HEK293 (cell line): ENCODE results near the gene KATNB1.
"Not testable (repeated sequence)": the region's sequence is repeated elsewhere in the genome, so short reads cannot be mapped to it uniquely, and the experiment has no call there.

ENCODE experiments used
- CTCF ChIA-PET: fragments of 350-600 bp; formaldehyde crosslinking; extraction: SDS; loops from one replicate; lab custom pipeline; 2021; ENCODE audit warnings: antibody characterized with exemption; lab: Yijun Ruan, JAX
- POLR2A ChIA-PET: fragments of 300-600 bp; formaldehyde crosslinking; extraction: SDS; loops from one replicate; lab custom pipeline; 2020; ENCODE audit warnings: antibody characterized with exemption, inconsistent platforms; lab: Yijun Ruan, JAX
- H3K27ac ChIP-seq: fragments of 200-500 bp; sonication (Bioruptor generic); 2 replicates; pipeline ENCODE4 v1.5.1; 2014; ENCODE audit warnings: low read depth, low read length, control low read depth, inconsistent platforms; ENCODE audit errors: extremely low read depth
- H3K36me3 ChIP-seq, 2 experiments: fragments of 200-500 bp in 1 of 2; sonication (Bioruptor generic) in 1 of 2; 1 replicate in 1 of 2; 2 replicates in 1 of 2; pipeline ENCODE4 v1.5.1; 2014 to 2017; ENCODE audit warnings: inconsistent platforms in 2 of 2, low read length in 2 of 2; ENCODE audit not compliant: control insufficient read depth in 2 of 2, insufficient read depth in 1 of 2
- H3K4me1 ChIP-seq: fragments of 200-500 bp; sonication (Bioruptor generic); 2 replicates; pipeline ENCODE4 v1.5.1; 2014; ENCODE audit warnings: mild to moderate bottlenecking, low read length, inconsistent platforms; ENCODE audit not compliant: control insufficient read depth, insufficient read depth
- H3K4me3 ChIP-seq: 2 replicates; pipeline ENCODE4 v1.5.1; 2011; ENCODE audit warnings: low read depth, mild to moderate bottlenecking, control low read depth, low read length, moderate library complexity
- H3K9me3 ChIP-seq: fragments of 200-500 bp; sonication (Bioruptor generic); 2 replicates; pipeline ENCODE4 v1.5.1; 2014; ENCODE audit warnings: low read depth, low read length, inconsistent platforms; ENCODE audit not compliant: control insufficient read depth, insufficient read depth
- BCL11A ChIP-seq: fragments of 450-650 bp; formaldehyde crosslinking; IDR thresholded peaks from 2 replicates; pipeline ENCODE4 v1.5.1; 2016; ENCODE audit warnings: low read depth, missing biosample characterization, missing genetic modification characterization
- GLI4 ChIP-seq: fragments of 450-650 bp; formaldehyde crosslinking; IDR thresholded peaks from 2 replicates; pipeline ENCODE4 v1.5.1; 2016; ENCODE audit warnings: missing biosample characterization, missing genetic modification characterization
- KLF16 ChIP-seq: fragments of 450-650 bp; formaldehyde crosslinking; IDR thresholded peaks from 2 replicates; pipeline ENCODE4 v1.5.1; 2017; ENCODE audit warnings: missing biosample characterization, missing genetic modification characterization
- PRDM1 ChIP-seq: fragments of 450-650 bp; formaldehyde crosslinking; IDR thresholded peaks from 2 replicates; pipeline ENCODE4; 2016; ENCODE audit warnings: missing biosample characterization, missing genetic modification characterization
- REPIN1 ChIP-seq: fragments of 450-650 bp; formaldehyde crosslinking; IDR thresholded peaks from 2 replicates; pipeline ENCODE4 v1.5.1; 2017; ENCODE audit warnings: missing biosample characterization, missing genetic modification characterization, low read depth
- SP7 ChIP-seq: fragments of 450-650 bp; formaldehyde crosslinking; IDR thresholded peaks from 2 replicates; pipeline ENCODE4 v1.5.1; 2016; ENCODE audit warnings: missing biosample characterization, missing genetic modification characterization
- ZNF121 ChIP-seq: fragments of 450-650 bp; formaldehyde crosslinking; IDR thresholded peaks from 2 replicates; pipeline ENCODE4 v1.5.1; 2016; ENCODE audit warnings: missing biosample characterization, missing genetic modification characterization
- ZNF202 ChIP-seq: fragments of 450-650 bp; formaldehyde crosslinking; IDR thresholded peaks from 2 replicates; pipeline ENCODE4 v1.5.1; 2016; ENCODE audit warnings: missing biosample characterization, missing genetic modification characterization, borderline replicate concordance
- ZNF239 ChIP-seq: fragments of 450-650 bp; formaldehyde crosslinking; IDR thresholded peaks from 2 replicates; pipeline ENCODE4 v1.5.1; 2016; ENCODE audit warnings: missing biosample characterization, missing genetic modification characterization
- ZNF335 ChIP-seq: fragments of 450-650 bp; formaldehyde crosslinking; conservative IDR thresholded peaks from 2 replicates; pipeline ENCODE4 v1.5.1; 2016; ENCODE audit warnings: missing biosample characterization, missing genetic modification characterization
- ZNF366 ChIP-seq: fragments of 450-650 bp; formaldehyde crosslinking; conservative IDR thresholded peaks from 2 replicates; pipeline ENCODE4 v1.5.1; 2016; ENCODE audit warnings: missing biosample characterization, missing genetic modification characterization
- ZNF555 ChIP-seq: fragments of 450-650 bp; formaldehyde crosslinking; conservative IDR thresholded peaks from 2 replicates; pipeline ENCODE4 v1.5.1; 2017; ENCODE audit warnings: missing biosample characterization, mild to moderate bottlenecking, missing genetic modification characterization, inconsistent platforms
- ZNF600 ChIP-seq: fragments of 450-650 bp; formaldehyde crosslinking; IDR thresholded peaks from 2 replicates; pipeline ENCODE4 v1.5.1; 2016; ENCODE audit warnings: missing biosample characterization, missing genetic modification characterization
- ZNF664 ChIP-seq: fragments of 450-650 bp; formaldehyde crosslinking; IDR thresholded peaks from 2 replicates; pipeline ENCODE4 v1.5.1; 2016; ENCODE audit warnings: missing biosample characterization, missing genetic modification characterization
- ZNF701 ChIP-seq: fragments of 450-650 bp; formaldehyde crosslinking; IDR thresholded peaks from 2 replicates; pipeline ENCODE4 v1.5.1; 2016; ENCODE audit warnings: missing biosample characterization, missing genetic modification characterization
- ZNF830 ChIP-seq: fragments of 450-650 bp; IDR thresholded peaks from 2 replicates; pipeline ENCODE4 v1.5.0; 2018; ENCODE audit warnings: missing biosample characterization, missing genetic modification characterization, low read depth, mild to moderate bottlenecking, moderate library complexity
- TF ChIP-seq, protein P1 (sequence below): fragments of 450-650 bp; formaldehyde crosslinking; IDR thresholded peaks from 2 replicates; pipeline ENCODE4 v1.5.1; 2016; ENCODE audit warnings: missing biosample characterization, missing genetic modification characterization, borderline replicate concordance
- TF ChIP-seq, protein P2 (sequence below): fragments of 450-650 bp; formaldehyde crosslinking; IDR thresholded peaks from 2 replicates; pipeline ENCODE4 v1.5.1; 2017; ENCODE audit warnings: missing biosample characterization, missing genetic modification characterization

Gene KATNB1

DNA sequence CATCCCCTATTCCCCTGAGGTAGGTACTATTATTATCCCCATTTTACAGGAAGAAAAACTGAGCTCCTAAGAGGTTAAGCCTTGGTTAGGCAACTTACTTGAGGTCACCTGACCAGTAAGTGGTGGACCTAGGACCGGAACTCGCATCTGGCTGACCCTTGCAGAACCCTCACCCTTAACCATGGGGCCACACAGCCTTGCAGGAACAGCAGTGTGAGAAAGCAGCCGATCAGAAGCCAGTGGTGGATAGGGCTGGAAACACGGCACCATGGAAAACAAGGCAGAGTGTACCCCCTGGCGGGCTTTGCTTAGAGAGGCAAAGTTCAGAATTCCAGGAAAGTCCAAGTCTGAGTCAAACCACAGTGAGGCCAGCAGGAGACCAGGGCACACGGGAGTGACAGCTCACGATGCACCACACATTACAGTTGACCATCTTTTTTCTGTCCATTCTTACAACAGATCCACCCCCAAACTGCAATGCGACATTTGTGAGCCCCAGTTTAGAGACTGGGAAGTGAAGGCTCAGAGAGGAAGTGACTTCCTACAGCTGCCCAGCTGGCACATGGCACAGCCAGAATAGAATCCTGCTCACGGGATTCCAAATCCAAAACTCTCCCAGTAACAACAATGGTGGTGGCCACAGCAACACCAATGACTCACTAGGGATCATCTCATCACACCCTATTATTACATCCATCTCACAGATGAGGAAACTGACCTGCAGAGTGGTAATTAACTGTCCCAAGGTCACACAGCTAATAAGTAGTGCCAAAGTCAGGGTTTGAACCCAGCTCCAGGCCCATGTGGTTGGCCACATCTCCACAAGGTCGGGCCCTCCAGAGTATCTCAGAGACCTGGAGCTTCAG lies 46.4 kb downstream of the KATNB1 start:
- Histone ChIP-seq H3K9me3 (no peaks in the 10 kb centered on the region), H3K36me3 (no peaks in the 10 kb centered on the region), H3K4me1 (no peaks in the 10 kb centered on the region), H3K4me3 (no peak overlapping the region)
- POLR2A ChIA-PET = no interaction called here
- TF ChIP-seq ZNF335 (tag by site-specific recombination) (no peak), SP7 (tag by site-specific recombination) (peak; percentile 87)
- TF ChIP-seq, all 188 proteins: peak for 1
- no peak overlapping the region for H3K27ac ChIP-seq
- CTCF ChIA-PET = interaction anchor here (0.6 to 2.9 kb wide), 2 partner anchors 13 to 552 kb away, joined by 3 to 7 read pairs; no protein-coding TSS in a partner anchor

DNA sequence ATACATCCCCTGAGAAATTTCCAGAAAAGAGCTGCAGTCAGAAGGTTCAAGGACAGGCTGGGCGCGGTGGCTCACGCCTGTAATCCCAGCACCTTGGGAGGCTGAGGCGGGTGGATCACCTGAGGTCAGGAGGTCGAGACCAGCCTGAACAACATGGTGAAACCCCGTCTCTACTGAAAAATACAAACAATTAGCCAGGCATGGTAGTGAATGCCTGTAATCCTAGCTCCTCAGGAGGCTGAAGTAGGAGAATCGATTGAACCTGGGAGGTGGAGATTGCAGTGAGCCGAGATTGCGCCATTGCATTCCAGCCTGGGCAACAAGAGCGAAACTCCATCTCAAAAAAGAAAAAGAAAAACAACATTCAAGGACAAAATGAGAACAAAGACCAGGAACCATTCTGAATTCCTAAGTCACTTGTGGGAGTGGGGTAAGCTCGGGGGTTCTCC lies 47.1 kb downstream of the KATNB1 start:
- H3K4me1 ChIP-seq, H3K9me3 ChIP-seq, POLR2A ChIA-PET, H3K27ac ChIP-seq, H3K4me3 ChIP-seq, H3K36me3 ChIP-seq: not testable (repeated sequence)
- peak; percentile 59; the same call in 1 of the 2 replicates for TF ChIP-seq PRDM1 (tag by site-specific recombination)
- CTCF ChIA-PET = interaction anchor here (0.6 to 2.9 kb wide), 2 partner anchors 12 to 552 kb away, joined by 3 to 7 read pairs; no protein-coding TSS in a partner anchor

DNA sequence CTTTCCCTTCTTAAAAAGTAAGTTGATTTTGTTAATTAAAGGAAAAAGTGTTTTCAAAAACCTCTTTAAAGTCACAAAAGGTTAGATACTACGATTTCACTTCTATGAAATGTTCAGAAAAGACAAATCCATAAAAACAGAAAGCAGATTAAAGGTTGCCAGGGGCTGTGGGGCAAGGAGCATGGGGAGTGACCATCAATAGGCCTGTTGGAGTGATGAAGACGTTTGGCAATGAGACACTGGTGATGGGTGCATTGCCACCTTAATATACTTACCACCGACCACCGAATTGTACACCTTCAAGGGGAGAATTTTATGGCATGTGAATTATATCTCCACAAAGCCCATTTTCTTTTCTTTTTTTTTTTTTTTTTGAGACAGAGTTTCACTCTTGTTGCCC lies 47.5 kb downstream of the KATNB1 start:
- Histone ChIP-seq H3K27ac (no peak overlapping the region), H3K36me3 (no peaks in the 10 kb centered on the region)
- CTCF ChIA-PET = interaction anchor here (0.7 to 2.9 kb wide), 3 partner anchors 12 to 198 kb away, joined by 3 to 7 read pairs (median 3); no protein-coding TSS in a partner anchor

DNA sequence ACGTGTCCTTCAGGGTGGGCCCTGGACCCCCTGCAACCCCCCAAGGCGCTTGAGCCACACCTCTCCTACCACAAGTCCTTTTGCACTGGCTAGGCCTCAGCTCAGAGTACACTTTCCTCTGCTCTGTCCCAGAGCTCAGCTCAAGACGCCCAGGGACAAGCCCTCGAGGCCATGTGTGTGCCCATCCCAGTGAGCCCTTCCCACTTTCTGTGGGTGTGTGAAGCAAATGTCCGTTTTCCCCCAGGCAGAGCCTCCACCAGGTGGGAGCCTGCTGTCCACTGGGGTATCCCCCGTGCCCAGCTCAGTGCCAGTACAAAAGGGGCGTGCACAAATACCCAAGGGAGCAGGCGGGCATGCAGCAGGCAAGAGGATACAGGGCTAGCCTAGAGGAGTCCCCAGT lies 48.3 kb downstream of the KATNB1 start:
- ChIA-PET CTCF (interaction anchor here (0.5 to 2.9 kb wide), 3 partner anchors 11 to 199 kb away, joined by 3 to 7 read pairs (median 3); no protein-coding TSS in a partner anchor), POLR2A (no interaction called here)
- no peaks in the 10 kb centered on the region for H3K9me3 ChIP-seq
- no peaks in the 10 kb centered on the region for H3K36me3 ChIP-seq
- no peak overlapping the region for H3K27ac ChIP-seq
- no peaks in the 10 kb centered on the region for H3K4me1 ChIP-seq
- TF ChIP-seq ZNF664 (tag by site-specific recombination) (no peak), ZNF555 (tag by site-specific recombination) (no peak), BCL11A (tag by site-specific recombination) (no peak), ZNF701 (no peak), ZNF121 (tag by site-specific recombination) (no peak), ZNF366 (tag by site-specific recombination) (no peak), ZNF239 (no peak), GLI4 (tag by site-specific recombination) (no peak)
- TF ChIP-seq, protein P1, sequence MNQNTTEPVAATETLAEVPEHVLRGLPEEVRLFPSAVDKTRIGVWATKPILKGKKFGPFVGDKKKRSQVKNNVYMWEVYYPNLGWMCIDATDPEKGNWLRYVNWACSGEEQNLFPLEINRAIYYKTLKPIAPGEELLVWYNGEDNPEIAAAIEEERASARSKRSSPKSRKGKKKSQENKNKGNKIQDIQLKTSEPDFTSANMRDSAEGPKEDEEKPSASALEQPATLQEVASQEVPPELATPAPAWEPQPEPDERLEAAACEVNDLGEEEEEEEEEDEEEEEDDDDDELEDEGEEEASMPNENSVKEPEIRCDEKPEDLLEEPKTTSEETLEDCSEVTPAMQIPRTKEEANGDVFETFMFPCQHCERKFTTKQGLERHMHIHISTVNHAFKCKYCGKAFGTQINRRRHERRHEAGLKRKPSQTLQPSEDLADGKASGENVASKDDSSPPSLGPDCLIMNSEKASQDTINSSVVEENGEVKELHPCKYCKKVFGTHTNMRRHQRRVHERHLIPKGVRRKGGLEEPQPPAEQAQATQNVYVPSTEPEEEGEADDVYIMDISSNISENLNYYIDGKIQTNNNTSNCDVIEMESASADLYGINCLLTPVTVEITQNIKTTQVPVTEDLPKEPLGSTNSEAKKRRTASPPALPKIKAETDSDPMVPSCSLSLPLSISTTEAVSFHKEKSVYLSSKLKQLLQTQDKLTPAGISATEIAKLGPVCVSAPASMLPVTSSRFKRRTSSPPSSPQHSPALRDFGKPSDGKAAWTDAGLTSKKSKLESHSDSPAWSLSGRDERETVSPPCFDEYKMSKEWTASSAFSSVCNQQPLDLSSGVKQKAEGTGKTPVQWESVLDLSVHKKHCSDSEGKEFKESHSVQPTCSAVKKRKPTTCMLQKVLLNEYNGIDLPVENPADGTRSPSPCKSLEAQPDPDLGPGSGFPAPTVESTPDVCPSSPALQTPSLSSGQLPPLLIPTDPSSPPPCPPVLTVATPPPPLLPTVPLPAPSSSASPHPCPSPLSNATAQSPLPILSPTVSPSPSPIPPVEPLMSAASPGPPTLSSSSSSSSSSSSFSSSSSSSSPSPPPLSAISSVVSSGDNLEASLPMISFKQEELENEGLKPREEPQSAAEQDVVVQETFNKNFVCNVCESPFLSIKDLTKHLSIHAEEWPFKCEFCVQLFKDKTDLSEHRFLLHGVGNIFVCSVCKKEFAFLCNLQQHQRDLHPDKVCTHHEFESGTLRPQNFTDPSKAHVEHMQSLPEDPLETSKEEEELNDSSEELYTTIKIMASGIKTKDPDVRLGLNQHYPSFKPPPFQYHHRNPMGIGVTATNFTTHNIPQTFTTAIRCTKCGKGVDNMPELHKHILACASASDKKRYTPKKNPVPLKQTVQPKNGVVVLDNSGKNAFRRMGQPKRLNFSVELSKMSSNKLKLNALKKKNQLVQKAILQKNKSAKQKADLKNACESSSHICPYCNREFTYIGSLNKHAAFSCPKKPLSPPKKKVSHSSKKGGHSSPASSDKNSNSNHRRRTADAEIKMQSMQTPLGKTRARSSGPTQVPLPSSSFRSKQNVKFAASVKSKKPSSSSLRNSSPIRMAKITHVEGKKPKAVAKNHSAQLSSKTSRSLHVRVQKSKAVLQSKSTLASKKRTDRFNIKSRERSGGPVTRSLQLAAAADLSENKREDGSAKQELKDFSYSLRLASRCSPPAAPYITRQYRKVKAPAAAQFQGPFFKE (tag by site-specific recombination) = no peak
- TF ChIP-seq, protein P2, sequence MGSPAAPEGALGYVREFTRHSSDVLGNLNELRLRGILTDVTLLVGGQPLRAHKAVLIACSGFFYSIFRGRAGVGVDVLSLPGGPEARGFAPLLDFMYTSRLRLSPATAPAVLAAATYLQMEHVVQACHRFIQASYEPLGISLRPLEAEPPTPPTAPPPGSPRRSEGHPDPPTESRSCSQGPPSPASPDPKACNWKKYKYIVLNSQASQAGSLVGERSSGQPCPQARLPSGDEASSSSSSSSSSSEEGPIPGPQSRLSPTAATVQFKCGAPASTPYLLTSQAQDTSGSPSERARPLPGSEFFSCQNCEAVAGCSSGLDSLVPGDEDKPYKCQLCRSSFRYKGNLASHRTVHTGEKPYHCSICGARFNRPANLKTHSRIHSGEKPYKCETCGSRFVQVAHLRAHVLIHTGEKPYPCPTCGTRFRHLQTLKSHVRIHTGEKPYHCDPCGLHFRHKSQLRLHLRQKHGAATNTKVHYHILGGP = no peak
- no peak overlapping the region for H3K4me3 ChIP-seq

More for the DNA sequence above, 47.5 kb downstream of the KATNB1 start:
- no peak overlapping the region for H3K4me3 ChIP-seq
- POLR2A ChIA-PET = no interaction called here
- H3K9me3 ChIP-seq = no peaks in the 10 kb centered on the region
- TF ChIP-seq ZNF555 (tag by site-specific recombination) (no peak), ZNF830 (no peak), REPIN1 (tag by site-specific recombination) (no peak), ZNF202 (tag by site-specific recombination) (no peak), KLF16 (tag by site-specific recombination) (no peak), ZNF600 (tag by site-specific recombination) (no peak)
- H3K4me1 ChIP-seq = no peaks in the 10 kb centered on the region
